Stimulated activated naive CD4-positive, alpha-beta T cell (primary cell): ENCODE results near the gene CALML4.
"Not testable (repeated sequence)": the region's sequence is repeated elsewhere in the genome, so short reads cannot be mapped to it uniquely, and the experiment has no call there.

ENCODE experiments used
- DNase-seq, 6 experiments: peaks; one replicate each; lab custom pipeline; 2025; lab: John Stamatoyannopoulos, UW

Gene CALML4

GRCh38 chr15:68208136-68208535 lies 3.0 kb upstream of the CALML4 start:
- DNase-seq, result no peak

GRCh38 chr15:68207176-68207935 lies 2.2 kb upstream of the CALML4 start:
- DNase-seq, result no peak

DNA sequence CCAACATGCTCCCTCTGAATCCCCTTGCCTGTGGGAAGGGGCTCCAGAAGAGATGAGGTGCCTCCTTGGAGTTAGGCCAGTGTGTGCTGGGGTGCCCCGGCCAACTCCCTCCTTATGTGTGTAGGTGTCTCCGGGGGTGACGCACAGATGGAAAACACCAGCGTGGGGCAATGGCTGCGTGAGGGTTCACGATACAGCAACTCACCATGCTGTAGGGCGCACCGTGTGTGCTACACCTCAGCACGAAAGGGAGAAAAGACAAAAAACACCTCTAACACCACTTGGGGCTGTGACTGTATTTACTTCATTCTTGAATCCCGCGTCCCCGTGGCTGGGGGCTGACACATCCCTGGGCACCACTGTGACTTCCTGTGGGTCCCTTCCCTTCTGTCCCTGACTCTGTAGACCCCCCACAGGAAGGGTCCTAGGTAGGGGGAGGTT lies 1.6 kb upstream of the CALML4 start:
- no peak for DNase-seq

DNA sequence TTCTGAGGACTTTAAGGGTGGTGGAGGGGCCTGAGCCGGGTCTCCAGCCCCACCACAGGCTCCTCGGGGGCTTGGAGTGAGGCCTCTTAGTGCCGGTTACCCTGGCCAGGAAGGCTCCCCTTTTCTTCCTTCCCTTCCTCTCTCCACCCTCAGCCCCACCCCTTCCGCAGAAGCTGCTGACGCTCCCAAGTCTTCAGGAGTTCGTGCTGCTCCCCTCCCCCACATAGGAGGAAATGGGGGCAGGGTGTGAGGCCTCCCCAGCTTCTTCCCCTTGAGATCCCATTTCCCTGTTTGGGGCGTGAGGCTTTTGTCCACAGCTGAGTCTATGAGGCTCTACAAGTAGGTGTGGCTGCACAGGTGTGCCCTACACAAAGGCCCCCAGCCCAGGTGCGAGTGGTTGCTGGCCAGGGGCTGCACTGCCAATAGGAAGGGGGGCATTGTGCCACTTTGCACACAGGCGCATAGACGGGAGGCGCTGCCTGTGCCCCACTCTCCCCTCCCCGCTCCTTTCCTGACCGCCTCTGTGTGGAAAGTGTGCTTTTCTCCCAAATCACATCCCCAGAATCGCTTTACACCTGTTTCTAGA lies 915 bp upstream of the CALML4 start:
- DNase-seq, result no peak

DNA sequence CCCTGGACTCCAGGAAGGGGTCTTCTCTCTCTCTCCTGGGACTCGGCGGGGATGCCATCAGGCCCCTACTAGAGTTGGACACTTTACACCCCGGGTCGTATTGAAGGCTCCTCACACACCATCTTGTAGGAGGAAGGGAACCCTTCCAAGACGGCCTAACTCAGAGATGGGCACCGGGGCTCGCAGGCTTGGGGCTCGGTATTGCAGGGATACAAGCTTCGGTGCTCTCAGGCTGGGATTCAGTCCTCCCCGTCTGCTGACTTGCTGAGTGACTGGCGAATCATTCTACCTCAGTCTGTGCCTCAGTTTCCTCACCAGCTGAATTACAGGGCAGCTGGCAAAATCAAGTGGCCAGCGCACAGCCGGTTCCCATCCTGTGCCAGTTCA lies 419 bp upstream of the CALML4 start:
- DNase-seq, result no peak

DNA sequence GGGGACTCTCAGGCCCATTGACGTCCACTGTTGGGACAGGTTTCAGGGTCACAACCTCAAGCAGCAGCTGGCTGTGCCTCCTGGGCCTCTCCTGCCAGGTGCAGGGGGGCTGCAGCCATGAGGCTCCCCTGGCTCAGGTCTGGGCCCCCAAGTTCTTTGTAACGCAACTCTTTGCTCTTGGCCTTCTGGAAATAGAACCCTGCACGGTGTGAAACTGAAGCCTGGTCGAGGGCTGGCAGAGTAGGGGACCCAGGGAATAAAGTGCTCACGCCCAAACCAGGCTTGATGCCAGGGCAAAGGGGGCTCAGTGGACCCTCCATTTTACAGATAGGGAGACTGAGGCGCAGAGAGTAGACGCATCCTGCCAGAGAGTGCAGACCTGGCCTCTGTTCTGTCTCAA lies 771 bp downstream of the CALML4 start:
- no peak for DNase-seq

- DNase-seq, result no peak
Measured at GRCh38 chr15:68203956-68204355, 1.2 kb downstream of the CALML4 start.

GRCh38 chr15:68203486-68203885 lies 1.6 kb downstream of the CALML4 start:
- no peak for DNase-seq

- not testable (repeated sequence) for DNase-seq
Measured at GRCh38 chr15:68202994-68203393, 2.1 kb downstream of the CALML4 start.

GRCh38 chr15:68201879-68202261 lies 3.3 kb downstream of the CALML4 start:
- no peak for DNase-seq

DNA sequence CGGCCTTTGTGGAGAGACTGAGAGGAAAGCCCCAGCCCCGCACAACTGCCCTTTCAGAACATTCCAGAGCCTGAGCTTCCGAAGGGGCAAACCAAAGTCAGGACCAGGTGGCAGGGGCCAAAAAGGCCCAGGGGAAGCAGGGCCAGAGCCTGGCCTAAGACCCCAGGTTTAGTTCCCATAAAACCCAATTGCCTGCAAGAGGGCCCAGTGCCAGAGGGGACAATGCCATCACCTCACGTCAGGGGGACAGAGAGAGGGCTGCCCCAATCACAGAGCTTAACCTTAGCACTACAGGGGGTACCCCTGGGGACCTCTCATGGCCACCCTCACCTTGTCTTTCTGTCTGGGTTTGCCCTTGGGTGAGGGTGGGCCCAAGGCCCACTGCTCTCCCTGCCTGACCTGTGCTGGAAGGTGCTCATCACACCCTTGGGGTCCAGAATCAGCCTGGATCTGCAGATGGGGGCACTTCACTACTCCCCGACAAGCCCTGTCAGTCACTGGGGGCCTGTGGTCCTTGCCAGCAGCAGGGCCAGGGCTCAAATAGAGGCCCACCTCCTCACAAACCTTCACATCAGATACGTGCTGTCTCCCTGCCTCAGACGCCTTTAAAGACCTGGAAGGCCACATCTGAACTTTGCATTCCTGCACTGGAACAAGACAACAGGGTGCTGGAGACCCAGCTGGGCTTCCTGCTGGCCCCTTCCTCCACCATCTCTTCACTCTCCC lies 3.8 kb downstream of the CALML4 start:
- no peak for DNase-seq

- no peak for DNase-seq
Measured at GRCh38 chr15:68200016-68200861, 4.9 kb downstream of the CALML4 start.

- no peak for DNase-seq
Measured at GRCh38 chr15:68199340-68199739, 5.8 kb downstream of the CALML4 start.

DNA sequence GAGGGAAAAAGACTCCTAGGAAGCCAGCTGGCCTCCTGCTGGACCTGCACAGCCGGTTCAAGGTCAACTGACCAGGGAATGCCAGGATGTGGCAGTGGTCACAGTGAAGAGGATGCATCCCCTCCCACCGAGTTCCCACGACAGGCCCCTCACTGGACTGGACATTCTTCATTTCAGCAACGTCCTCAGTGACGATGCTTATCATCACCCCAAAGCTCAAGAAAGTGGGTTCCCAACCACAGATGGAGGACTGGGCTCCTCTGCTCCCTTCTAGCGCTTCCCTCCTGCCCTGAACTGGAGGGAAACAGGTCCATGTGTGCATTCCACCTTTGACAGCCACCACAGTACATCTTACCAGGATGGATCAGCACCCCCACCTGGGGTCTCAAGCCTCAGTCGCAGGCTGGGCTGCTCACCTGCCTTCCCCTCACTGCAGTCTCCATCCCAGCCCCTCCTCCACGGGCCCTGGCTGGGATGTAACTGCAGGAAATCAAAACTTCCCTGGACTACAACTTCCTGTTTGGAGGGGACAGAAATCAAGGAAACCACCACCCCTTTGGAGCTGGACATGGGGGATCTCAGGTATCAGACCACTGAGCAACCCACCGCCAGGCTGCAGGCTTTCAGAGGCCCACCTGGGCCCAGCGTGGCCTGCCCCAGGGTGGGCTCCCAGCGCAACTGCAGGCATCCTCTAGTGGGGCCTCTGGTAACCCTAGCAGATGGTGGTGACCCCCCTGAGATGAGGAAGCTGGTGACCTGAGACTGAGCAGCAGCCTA lies 7.3 kb downstream of the CALML4 start:
- no peak for DNase-seq

GRCh38 chr15:68197170-68197492 lies 8.0 kb downstream of the CALML4 start:
- no peak for DNase-seq

DNA sequence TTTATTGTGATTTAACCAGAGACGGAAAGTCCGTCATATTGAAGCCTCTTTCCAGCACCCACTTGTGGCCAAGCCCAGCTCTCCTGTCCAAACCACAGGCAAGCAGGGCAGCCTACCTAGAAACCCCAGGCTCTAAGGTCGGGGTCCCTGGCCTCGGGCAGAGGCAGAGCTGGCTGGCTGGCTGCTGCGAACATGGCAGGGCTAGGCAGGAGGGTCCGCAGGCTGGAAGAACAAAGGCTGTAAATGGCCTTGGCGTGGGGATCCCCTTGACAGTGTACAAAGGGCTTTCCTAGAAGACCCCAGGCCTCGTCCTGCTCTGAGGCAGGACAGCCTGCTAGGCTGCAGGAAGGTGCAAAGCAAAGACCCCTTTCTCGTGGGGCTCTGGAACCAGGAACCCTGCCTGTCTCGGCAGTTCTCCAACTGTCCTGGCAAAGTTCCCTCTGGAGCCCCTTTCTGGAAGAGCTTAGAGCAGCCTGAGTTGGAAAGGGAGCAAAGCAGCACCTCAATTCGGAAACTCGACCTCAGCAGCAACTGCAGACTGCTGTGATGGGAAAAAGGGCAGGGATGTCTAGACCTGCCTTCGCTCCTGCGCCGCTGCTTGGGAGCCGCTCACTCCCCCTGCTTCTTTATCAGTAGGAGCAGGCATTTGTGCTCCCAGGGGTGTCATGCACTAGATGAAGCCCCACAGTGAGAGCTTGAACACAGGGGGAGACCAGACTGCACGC lies 8.5 kb downstream of the CALML4 start:
- DNase-seq, result no peak

DNA sequence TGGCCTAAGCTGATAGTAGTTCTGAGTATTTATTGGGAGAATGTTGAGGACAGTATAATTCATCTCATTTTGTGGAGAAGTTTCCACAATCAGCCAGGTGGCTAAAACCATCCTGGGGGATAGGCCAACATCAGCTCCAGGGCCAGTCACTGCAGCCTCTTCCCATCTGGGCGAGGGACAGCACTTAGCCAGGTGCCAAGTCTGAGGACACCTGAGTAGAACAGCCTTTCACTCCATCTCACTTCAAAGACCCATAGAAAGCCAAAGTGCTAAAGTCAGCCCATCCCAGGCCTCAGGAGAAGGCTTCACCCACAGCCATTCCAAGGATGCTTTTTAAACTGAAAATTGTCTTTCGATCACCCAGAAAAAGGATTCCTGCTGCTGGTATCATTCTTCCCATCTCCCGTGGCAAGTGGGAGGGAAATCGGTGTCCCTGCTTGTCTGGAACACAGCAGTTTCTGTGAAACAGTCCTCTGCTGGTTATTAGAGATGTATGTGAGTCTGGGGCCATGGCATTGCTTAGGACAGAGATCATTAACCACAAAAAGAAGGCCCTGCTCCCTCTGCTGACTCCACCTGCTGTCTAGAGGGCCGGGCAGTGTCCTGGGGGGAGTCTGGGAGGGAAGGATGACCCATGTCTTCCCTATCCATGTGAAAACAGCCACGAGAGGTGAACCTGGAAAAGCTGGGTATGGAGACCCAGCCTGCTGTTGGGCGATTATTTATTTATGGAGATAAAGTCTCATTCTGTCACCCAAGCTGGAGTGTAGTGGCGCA lies 9.6 kb downstream of the CALML4 start:
- DNase-seq, result no peak

DNA sequence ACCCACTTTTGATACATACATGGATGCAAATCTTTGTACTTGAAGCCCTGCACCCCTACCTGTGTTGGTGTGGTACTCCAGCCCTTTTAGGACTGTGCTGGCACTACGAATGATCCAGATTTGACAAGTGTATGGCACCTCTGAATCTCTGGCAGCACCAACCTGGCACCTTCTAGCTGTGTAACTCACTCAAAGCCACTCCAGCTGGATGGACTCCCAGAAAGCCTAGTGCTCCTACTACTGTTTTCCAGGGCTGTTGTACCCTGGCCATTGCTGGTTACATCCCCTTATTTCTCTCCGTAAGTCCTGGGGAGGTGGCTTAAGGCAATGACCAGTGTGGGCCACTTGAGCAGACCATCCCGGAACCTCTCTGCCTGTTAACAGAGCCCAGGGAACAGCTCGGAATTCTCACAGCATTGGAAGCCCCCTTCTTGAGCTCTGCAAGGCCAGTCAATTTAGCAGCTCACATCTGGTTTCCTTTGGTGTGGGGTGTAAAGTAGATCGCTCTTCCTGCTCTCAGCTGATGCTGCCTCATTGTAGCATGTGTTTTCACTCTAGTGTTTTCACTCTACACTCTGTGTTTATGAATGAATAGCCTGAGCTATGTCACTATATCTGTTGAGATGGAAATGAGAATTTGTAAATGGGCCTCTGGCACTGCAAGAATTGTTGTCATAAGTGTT lies 12.2 kb downstream of the CALML4 start:
- DNase-seq, result no peak

DNA sequence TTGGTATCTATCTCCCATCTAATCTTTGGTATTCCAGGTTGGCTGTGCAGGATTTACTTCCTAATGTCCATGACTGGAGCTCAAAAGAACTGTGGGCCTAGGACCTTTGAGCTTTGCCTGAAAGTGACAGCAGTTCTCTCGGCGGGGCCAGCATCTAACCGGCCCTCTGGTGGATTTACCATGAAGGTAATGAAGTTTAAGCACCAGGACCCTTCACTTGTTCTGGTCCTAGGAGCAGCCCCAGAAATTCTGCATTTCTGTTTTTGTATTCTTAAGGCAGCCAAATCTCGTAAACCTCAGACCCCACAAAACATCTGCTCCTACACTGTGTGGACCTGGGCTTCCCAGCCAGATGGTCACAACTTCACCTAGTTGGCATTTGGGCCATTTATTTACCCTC lies 13.0 kb downstream of the CALML4 start:
- no peak for DNase-seq

DNA sequence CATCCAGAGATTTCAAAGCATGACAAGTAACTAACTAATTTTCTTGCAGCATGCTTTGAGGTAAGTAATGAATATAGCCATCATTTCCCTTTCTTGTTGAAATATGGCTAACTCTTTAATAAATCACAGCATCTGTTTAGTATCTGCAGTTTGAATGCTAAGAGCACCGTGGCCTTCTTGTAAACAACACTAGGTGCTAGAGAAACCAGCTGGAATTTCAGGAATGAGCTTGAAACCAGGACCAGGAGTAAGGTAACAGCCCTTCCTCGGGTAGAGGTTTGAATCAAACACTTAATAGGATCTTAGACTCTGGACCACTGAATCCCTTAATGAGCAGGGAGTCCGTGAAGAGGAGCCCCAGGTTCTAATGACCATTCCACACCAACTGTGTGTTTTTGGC lies 13.6 kb downstream of the CALML4 start:
- no peak for DNase-seq
